GM20000 (cell line): Measurements from ENCODE around the gene RNF40.

Experiments
- DNase-seq: peaks from one replicate; pipeline ENCODE4 v3.0.0; 2012; ENCODE audit warnings: low spot score
- CTCF ChIP-seq: IDR thresholded peaks from 2 replicates; pipeline ENCODE4 v1.5.1; 2012; ENCODE audit warnings: mild to moderate bottlenecking, control low read depth; ENCODE audit errors: extremely low read depth, missing control alignments

RNF40 gene

GRCh38 chr16:30760577-30761426 is 1.3 kb upstream of the RNF40 start:
- TF ChIP-seq CTCF: no peak
- DNase-seq: no peak

- peak; percentile 68 for DNase-seq
- no peak for TF ChIP-seq CTCF
Measured at GRCh38 chr16:30761427-30761927, 645 bp upstream of the RNF40 start.

GRCh38 chr16:30762991-30763725 is 1.0 kb downstream of the RNF40 start:
- no peak for DNase-seq
- no peak for TF ChIP-seq CTCF

DNA sequence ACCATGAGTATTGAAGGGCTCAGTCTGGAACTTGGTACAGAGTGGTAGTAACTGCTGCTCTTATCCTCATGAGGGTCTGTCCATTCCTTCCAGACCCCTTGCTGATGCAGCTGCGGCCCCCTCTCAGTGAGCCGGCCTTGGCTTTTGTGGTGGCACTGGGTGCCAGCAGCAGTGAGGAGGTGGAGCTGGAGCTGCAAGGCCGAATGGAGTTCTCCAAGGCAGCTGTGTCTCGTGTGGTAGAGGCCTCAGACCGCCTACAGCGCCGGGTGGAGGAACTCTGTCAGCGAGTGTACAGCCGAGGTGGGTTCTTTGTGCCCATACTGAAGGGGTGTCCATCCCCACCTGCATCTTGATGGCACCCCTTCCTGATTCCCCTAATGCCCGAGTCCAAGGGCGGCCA is 2.0 kb downstream of the RNF40 start:
- DNase-seq: no peak
- TF ChIP-seq CTCF: no peak

- no peak for DNase-seq
- TF ChIP-seq CTCF: no peak
Measured at GRCh38 chr16:30764816-30765465, 2.8 kb downstream of the RNF40 start.

GRCh38 chr16:30766206-30766932 is 4.2 kb downstream of the RNF40 start:
- no peak for TF ChIP-seq CTCF
- no peak for DNase-seq
